HT1080 (cell line): ENCODE measurements around the gene MTARC1. TPM values are rescaled to one million over a fixed set of nuclear protein-coding genes. Genes with fewer than 3 reads are reported as not detected.
A peak's percentile ranks its signal among the peaks of the same experiment; 100 is the strongest.

Experiments used
- DNase-seq: peaks from one replicate; pipeline ENCODE4 v3.0.0-alpha.2; 2015; ENCODE audit warnings: low read depth
- polyA plus RNA-seq, 2 experiments: library from polyadenylated mRNA; depleted of rRNA; stranded (reverse); fragments of >200 nt; gene quantifications; 2 replicates each; pipeline ENCODE4 v1.2.3, GENCODE V29; 2015
- total RNA-seq: library from RNA; depleted of rRNA; stranded (reverse); fragments of >200 nt; shearing (Covaris generic); gene quantifications from 2 replicates; pipeline ENCODE4 v1.2.3, GENCODE V29; 2014; rRNA removed

MTARC1 gene
- total RNA-seq = 0.05 TPM in 1 of 2 replicates, not detected in the other
- polyA plus RNA-seq (2015; cell fraction: cytosol; rRNA removed) = not detected in 2 replicates
- polyA plus RNA-seq (2015; cell fraction: nucleus; rRNA removed) = 0.06 TPM in 1 of 2 replicates, not detected in the other

GRCh38 chr1:220786337-220787068 is at the start of gene MTARC1:
MTARC1 (plus strand) TSS chr1:220786913; CDS start chr1:220786945, 32 bp downstream.
- DNase-seq = no peak

GRCh38 chr1:220741349-220741748 is 45.4 kb upstream of the MTARC1 start:
- no peak for DNase-seq

- no peak for DNase-seq
These were observed 44.9 kb upstream of the MTARC1 start for GRCh38 chr1:220741825-220742224.

- no peak for DNase-seq
These were observed 44.2 kb upstream of the MTARC1 start for GRCh38 chr1:220742520-220742919.

GRCh38 chr1:220746851-220747250 is 39.9 kb upstream of the MTARC1 start:
- DNase-seq = no peak

- DNase-seq = no peak
These were observed 39.1 kb upstream of the MTARC1 start for GRCh38 chr1:220747437-220748088.

GRCh38 chr1:220748089-220748934 is 38.4 kb upstream of the MTARC1 start, which contains the start of gene MTARC2:
MTARC2 (plus strand) TSS chr1:220748322; CDS start chr1:220748532, 210 bp downstream.
- peak; percentile 79 for DNase-seq

GRCh38 chr1:220748936-220749335 is 37.8 kb upstream of the MTARC1 start:
- DNase-seq = no peak

GRCh38 chr1:220750131-220750515 is 36.6 kb upstream of the MTARC1 start:
- DNase-seq = no peak

GRCh38 chr1:220751111-220751510 is 35.6 kb upstream of the MTARC1 start:
- no peak for DNase-seq

GRCh38 chr1:220754212-220754917 is 32.3 kb upstream of the MTARC1 start:
- DNase-seq = no peak

- DNase-seq = no peak
These were observed 31.8 kb upstream of the MTARC1 start for GRCh38 chr1:220754918-220755295.

- DNase-seq = no peak
These were observed 31.4 kb upstream of the MTARC1 start for GRCh38 chr1:220755309-220755708.

- DNase-seq = no peak
These were observed 29.3 kb upstream of the MTARC1 start for GRCh38 chr1:220757441-220757840.

- DNase-seq = no peak
These were observed 27.6 kb upstream of the MTARC1 start for GRCh38 chr1:220759147-220759546.

- DNase-seq = no peak
These were observed 24.9 kb upstream of the MTARC1 start for GRCh38 chr1:220761688-220762427.

GRCh38 chr1:220764757-220765156 is 22.0 kb upstream of the MTARC1 start:
- no peak for DNase-seq

GRCh38 chr1:220767312-220768125 is 19.2 kb upstream of the MTARC1 start:
- DNase-seq = no peak

- no peak for DNase-seq
These were observed 18.5 kb upstream of the MTARC1 start for GRCh38 chr1:220768126-220768601.
